ENCODE measurements around the gene TCF12.

The TCF12 gene

GRCh38 chr15:57255751-57256341 lies 337.4 kb downstream of the TCF12 start:
- no peak for TF ChIP-seq CTCF (IDR thresholded peaks at IDR 0.05; ENCODE audit: low read depth, low read length, missing control alignments)
- H3K4me3 ChIP-seq (ENCODE audit: low read depth, low read length), result no peak overlapping the region
- no peak for DNase-seq (ENCODE audit: low read depth)
- in situ Hi-C loops (cut with HindIII; ENCODE audit: low sequenced_read_pairs), result no loop called here

- in situ Hi-C loops (cut with HindIII; ENCODE audit: low sequenced_read_pairs), result no loop called here
- no peak for TF ChIP-seq CTCF (IDR thresholded peaks at IDR 0.05; ENCODE audit: low read depth, low read length, missing control alignments)
- no peak overlapping the region for H3K4me3 ChIP-seq (ENCODE audit: low read depth, low read length)
- DNase-seq (ENCODE audit: low read depth), result no peak
These were observed 338.5 kb downstream of the TCF12 start for GRCh38 chr15:57256939-57257338.

- DNase-seq (ENCODE audit: low read depth), result no peak
- H3K4me3 ChIP-seq (ENCODE audit: low read depth, low read length), result no peak overlapping the region
- no peak for TF ChIP-seq CTCF (IDR thresholded peaks at IDR 0.05; ENCODE audit: low read depth, low read length, missing control alignments)
- in situ Hi-C loops (cut with HindIII; ENCODE audit: low sequenced_read_pairs), result no loop called here
These were observed 341.2 kb downstream of the TCF12 start for GRCh38 chr15:57259568-57260040.

GRCh38 chr15:57263520-57263919 lies 345.1 kb downstream of the TCF12 start:
- DNase-seq (ENCODE audit: low read depth), result no peak
- in situ Hi-C loops (cut with HindIII; ENCODE audit: low sequenced_read_pairs), result no loop called here
- no peak overlapping the region for H3K4me3 ChIP-seq (ENCODE audit: low read depth, low read length)
- TF ChIP-seq CTCF (IDR thresholded peaks at IDR 0.05; ENCODE audit: low read depth, low read length, missing control alignments), result no peak

- DNase-seq (ENCODE audit: low read depth), result no peak
- no peak for TF ChIP-seq CTCF (IDR thresholded peaks at IDR 0.05; ENCODE audit: low read depth, low read length, missing control alignments)
- in situ Hi-C loops (cut with HindIII; ENCODE audit: low sequenced_read_pairs), result no loop called here
- H3K4me3 ChIP-seq (ENCODE audit: low read depth, low read length), result no peak overlapping the region
These were observed 354.4 kb downstream of the TCF12 start for GRCh38 chr15:57272771-57273357.

- no peak for DNase-seq (ENCODE audit: low read depth)
- no peak overlapping the region for H3K4me3 ChIP-seq (ENCODE audit: low read depth, low read length)
- no peak for TF ChIP-seq CTCF (IDR thresholded peaks at IDR 0.05; ENCODE audit: low read depth, low read length, missing control alignments)
- in situ Hi-C loops (cut with HindIII; ENCODE audit: low sequenced_read_pairs), result no loop called here
These were observed 355.0 kb downstream of the TCF12 start for GRCh38 chr15:57273402-57273801.

Data from astrocyte of the cerebellum (primary cell).